SKM-1 (cell line): Measurements from ENCODE around the gene DOC2A.

Experiments
- DNase-seq: peaks from one replicate; lab custom pipeline; 2025; ENCODE audit not compliant: unreplicated experiment; lab: John Stamatoyannopoulos, UW

The DOC2A gene

DNA sequence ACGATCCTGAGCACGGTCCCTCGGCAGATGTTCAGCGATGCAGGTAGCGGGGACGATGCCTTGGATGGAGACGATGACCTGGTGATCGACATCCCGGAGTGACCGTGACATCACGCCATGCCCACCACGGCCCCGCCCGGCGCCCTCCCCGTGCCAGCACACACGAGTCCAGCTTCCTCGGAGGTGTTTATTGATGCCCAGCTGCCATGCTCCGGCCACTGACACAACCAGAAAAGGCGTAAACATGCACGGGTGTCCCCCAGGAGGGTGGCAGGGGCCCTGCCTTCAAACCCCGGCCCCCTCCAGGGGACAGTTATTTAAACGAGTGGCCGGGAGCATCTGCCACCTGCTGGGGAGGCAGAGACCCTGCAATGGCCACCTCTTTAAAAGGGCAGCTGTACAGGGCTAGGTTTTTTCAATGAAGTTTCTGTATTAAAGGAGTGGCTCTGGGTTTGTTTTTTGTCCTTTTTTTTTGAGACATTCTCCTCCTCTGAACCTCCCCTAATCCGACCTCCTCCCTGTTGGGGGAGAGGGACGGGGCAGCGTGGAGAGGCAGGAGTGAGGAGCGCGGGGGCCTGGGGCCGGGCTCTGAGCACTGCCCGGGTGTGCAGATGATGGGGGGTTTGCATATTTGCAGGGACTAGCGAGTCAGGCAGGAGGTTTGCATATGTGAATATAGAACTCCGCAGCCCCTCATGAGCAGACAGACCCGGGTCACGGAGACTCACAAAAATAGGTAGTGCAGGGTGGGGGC is 5.3 kb downstream of the DOC2A start:
- DNase-seq: peak; percentile 15

DNA sequence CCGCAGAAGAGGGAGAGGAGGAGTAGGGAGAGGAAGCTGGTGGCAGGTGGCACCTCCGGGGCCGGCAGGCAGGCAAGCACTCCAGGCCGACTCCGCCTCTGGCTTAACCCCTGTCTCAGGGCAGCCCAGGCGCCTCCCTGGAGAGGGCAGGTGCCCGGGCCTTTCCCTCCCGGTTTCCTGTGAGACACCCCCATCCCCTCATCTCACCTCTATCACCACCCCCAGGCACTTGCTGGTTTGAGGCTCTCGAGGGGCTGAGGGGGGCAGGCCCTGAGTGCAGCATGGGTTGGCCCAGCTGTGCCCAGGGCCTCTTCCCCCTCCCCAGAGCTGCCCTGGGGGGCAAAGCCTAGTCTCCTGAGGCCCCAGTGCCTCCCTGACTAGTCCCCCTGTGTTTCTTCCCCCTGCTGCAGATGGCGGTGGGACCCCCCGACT is 6.0 kb downstream of the DOC2A start:
- DNase-seq: no peak

DNA sequence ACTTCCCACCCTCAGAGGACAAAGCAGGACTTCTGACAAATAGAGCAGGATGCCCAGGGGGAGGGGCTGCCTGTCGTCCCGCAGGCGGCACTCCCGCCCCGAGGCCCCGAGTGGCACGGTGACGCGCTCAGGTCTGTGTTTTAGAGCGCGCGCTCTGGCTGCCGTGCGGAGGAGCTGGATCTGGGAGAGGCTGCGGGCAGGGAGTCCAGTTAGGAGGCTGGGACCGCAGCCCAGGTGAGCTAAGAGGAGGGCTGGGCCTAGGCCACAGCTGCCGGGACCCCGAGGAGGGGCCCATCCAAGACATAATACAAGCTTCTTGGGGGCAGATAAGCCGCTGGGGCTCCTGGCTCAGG is 6.4 kb downstream of the DOC2A start:
- DNase-seq: no peak

DNA sequence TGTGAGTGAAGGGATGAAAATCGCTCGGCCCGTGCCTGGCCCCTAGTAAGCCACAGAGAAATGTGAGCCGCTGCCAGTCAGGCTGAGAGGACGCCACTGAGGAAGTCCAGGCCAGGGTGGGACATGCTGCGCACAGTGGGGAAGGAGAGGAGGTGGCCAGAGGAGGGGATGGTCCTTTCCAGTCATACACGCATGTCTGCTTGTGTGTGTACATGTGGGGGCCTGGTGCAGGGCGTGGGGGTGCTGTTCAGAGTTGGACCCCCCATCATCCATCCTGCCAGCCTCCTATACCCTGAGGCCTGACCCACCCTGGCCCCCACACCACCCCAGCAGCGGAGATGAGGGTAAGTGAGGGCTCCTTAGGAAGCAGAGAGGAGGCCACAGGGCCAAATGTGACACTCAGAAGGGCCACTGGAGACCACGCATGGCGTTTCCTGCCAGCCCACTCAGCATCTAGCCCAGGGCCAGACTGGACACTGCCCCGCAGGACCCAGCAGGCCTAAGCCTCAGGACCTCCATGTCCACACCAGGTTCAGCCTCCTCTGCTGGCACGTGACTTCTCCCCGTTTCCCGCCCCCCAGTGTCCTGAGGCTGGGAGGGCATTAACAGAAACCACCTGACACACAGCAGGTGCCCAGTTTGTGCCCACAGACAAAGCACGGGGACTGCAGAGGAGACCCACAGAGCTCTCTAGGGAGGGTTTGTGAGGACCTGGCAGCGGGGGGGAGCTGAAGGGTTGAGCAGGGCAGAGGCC is 7.0 kb downstream of the DOC2A start:
- DNase-seq: no peak

DNA sequence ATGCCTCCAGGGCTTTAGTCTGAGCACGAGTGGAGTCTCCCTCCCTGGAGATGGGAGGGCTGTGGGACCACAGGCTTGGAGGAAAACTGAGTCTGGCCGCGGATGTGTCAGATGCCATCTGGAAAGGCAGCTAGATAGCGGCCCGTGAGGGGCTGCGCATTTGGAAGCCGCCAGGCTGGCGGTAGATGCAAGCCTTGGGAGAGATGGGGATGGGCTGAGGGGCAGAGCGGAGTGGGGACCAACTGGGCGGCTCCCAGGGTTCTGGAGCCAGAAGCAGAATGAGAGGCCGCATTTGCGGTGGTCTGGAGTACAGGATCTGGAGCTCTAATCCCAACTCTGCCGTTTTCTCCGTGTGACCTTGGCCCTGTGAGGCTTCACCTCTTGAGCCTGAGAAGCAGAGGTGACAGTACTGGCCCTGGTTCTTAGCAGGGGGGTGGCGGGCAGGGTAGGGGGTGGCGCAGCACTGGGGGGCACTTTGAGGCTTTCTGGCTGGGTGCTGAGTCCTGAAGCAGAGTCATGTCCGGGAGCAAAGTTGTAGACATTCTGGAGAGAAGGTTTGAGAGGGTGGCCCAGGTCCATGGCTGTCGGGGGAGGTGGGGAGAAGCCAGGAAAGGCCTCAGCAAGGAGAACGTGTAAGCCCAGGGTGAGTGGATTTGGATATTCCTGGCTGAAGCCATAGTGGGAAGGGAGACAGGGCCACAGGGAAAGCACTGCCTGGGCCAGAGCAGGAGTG is 8.0 kb downstream of the DOC2A start:
- no peak for DNase-seq

DNA sequence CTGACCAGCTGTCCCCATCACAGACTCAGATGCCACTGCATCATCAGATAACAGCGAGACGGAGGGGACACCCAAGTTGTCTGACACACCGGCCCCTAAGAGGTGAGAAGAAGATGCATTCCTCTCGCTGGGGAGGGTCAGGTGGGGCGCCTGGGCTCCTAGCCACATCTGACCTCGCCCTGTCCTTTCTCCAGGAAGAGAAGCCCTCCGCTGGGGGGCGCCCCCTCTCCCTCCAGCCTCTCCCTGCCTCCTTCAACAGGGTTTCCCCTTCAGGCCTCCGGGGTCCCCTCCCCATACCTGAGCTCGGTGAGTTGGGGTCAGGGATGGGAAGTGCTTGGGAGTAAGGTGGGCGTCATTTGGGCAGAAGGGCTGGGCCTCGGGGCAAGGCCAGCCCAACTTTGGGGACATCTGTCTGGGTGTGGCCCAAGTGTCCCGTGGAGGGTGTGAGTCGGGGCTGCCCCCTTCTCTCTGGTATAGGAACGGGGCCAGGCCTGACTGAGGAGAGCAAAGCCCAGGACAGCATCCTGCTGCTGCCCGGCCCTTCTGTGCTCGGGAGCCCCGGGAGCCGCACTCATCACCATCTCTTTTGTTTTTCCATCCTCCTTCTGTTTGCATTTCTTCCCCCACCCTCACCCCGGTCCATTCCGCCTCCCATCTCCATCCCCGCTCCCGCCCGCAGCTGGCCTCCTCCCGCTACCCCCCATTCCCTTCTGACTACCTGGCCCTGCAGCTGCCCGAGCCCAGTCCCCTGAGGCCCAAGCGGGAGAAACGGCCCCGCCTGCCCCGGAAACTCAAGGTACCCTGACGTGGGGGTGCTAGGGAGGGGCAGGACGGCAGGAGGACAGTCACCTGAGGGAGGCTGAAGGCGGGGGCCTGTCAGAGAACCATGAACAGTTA is 9.8 kb downstream of the DOC2A start:
- no peak for DNase-seq

DNA sequence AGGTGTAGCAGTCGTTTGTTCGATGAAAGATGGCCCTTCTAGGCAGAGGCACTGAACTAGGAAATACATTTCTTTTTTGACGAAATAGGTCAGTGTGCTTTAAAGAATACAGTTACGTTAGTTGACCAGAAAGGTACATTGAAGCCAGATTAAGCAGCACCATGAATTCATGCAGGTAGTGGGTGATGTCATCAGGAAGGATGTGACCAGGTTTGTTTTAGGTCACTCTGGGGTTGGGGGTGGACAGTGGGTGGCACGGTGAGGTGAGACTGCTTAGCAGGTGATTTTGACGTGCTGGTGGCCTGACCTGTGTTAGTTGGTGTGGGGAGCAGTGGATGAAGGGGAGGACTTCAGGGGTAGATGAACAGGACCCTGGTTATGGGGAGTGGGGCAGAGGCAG is 11.2 kb downstream of the DOC2A start:
- DNase-seq: no peak

DNA sequence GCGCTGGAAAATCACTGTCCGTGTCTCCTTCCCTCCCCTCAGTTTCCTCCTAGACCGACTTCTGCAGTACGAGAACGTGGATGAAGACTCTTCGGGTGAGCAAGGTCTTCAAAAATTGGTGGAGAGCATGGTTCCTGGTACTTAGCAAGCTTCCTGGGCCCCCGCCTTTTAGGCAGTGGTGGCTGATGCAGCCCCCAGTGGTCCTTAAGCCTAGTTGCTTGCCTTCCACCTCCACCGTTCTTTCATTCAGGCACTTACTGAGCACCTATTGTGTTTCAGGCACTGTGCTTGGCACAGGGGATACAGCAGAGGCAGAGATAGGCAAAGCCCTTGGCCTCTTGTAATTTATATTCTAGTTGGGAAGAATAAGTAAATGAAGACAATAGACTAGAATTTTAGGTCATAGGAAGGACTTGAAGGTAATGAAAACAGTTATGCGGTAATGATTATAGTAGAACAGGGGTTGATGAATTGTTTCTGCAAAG is 14.0 kb downstream of the DOC2A start:
- no peak for DNase-seq

DNA sequence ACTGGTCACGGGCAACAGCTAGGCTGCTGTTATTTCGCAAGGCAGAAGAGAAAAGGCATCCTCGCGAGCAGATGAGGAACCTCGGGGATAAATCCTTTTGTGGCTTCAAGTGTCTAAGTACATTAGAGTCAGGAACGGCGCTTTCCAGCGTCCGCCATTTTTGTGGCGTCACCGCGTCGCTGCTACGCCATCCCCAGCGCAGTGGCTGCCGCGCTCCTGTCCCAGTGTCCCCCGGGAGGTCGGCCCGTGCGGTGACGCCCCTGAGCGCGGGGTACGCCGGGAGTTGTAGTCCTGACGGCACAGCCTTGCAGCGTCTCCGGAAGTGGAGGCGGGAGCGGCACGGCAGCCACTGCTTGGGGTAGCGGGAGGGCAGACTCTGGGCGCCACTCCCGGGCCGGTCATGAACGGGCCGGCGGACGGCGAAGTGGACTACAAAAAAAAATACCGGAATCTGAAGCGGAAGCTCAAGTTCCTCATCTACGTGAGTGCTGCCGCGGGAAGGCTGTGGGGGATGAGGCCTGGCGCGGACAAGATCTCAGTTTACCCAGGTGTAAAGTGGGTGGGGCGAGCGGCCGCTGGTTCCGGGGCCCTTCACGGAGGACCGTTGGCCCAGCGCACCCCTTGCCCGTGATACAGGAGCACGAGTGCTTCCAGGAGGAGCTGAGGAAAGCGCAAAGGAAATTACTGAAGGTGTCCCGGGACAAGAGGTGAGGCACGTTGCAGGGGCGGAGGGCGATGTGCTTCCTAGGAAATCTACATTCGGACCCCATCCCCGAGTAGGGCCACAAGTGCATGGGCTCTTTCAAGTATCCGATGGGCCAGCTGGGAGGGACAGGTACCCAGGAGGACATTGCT is 14.7 kb downstream of the DOC2A start, which contains the start of gene INO80E:
TSS of gene INO80E (plus strand) at position 331 of the 855 bp plus-strand sequence. CDS start at position 401, 70 bp downstream.
- DNase-seq: peak; percentile 79

DNA sequence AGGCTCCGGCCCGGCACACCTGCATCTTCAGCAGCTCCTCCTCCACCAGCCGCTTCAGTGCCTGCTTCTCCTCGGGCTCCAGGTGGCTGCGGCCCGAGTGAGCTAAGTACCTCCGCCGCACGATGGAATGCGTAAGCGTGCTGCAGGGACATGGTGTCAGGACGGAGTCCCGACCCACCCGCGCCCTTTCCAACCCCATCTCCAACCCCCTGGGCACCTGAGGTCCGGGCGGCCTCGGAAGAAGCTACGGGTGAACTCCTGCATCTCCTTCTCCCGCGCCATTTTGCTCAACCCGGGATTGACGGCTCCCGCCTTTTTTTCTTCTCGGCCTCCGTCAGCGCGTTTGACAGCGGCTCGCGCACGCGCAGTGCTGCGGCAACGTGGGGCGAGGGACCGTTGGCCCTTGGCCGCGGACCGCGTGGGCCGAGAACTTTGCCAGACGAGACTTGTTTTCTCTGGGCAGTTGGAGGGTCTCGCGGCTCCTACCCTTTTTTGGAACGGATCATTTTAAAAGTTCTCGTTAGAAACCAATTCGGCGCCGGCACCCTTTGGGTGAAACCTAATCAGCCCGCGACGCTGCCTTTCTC is 15.4 kb downstream of the DOC2A start, which contains the start of gene HIRIP3:
TSS of gene HIRIP3 (minus strand) at position 294 of the 587 bp plus-strand sequence. CDS start at position 282, 12 bp downstream.
- DNase-seq: peak; percentile 54

DNA sequence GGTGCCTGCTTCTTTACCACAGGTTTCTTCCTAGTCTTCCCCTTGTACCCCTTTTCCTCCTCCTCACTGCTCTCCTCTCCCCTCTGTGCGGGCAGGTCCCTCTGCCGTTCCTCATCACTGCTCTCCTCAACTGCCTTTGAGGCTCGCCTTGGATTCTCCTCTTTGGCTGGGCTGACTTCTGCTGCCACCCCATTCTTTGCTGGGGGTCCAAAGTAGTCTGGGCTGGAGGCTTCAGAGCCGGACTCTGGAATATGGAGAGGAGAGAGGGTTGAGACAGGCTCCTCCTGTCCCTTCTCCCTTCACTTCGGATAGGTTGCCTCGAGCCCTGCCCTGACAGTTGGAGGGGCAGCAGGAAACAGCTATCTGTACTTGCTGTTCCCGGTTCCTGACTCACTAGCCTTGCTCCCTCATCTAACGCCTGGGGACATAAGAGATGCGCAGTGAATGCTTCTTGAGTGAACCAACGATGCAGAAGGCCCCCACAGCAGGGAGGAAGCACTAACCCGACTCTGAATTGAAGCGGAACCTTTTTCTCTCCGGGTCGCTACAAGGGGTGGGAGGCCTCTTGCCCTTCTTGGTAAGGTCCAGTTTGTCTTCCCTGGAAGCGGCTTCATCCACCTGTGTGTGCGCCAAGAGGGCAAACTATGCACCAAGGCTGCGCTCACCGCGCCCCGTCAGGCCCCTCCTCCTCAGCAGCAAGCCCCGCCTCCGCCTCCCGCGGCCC is 16.1 kb downstream of the DOC2A start:
- no peak for DNase-seq

DNA sequence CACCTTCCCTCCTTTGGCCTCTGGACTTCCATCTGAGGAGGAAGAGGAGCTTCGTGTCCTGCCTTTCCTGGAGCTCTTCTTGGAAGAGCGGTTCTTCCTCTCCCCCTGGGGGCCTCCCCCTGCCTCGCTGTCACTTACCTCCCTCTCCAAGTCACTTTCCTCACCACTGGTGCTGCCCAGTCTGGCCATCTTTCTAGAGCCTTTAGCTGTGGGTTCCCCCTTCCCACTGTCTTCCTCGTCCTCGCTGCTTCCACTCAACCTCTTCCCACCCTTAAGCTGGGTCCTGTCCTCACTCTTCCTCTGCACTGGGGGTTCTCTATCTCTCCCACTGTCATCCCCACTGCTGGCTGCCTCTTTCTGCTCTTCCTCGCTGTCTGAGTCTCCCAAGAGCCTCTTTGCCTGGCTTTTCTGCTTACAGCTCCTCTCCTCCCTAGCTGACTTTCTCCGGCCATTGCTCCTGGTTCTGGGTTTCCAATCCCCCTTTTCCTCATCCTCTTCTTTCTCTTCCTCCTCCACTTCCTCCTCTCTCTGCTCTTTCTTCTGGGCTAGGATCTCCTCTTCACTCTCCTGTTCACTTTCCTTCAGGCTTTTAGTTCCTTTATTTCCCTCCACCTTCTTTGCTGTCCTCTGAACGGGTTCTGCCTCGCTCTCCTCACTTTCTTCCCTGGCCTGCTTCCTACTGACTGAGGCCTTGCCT is 16.8 kb downstream of the DOC2A start:
- no peak for DNase-seq

DNA sequence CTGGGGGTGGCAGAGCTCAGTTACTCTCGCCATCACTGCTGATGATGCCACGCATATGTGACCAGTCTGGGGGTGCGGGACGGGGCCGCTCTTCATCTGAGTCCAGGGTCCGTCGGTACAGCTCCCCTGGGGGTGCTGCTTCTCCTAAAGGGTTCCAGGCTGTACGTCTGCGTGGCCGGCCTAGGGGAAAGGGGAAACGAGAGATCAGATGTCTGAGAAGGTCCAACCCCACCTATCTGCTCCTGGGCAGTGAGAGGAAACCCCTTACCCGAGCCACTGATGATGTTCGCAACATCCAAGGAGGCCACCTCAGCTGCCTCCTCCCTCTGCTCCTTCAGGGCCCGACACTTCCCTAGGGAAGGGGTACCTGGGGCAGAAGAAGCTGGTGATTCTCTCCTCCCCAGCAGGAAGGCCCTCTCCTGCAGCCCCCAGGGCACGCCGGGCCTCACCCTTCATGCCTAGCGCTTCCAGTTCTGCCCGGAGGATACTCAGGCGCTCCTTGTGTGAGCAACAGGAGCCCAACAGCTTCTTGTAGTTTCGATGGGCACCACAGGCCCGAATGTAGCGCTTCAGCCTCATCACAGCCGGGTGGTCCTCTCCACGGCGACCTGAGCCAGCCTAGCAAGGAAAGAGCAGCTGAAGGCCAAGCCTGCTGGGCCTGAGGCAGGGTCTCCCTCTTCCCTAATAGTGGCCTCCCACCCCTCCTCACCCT is 17.5 kb downstream of the DOC2A start:
- DNase-seq: no peak

DNA sequence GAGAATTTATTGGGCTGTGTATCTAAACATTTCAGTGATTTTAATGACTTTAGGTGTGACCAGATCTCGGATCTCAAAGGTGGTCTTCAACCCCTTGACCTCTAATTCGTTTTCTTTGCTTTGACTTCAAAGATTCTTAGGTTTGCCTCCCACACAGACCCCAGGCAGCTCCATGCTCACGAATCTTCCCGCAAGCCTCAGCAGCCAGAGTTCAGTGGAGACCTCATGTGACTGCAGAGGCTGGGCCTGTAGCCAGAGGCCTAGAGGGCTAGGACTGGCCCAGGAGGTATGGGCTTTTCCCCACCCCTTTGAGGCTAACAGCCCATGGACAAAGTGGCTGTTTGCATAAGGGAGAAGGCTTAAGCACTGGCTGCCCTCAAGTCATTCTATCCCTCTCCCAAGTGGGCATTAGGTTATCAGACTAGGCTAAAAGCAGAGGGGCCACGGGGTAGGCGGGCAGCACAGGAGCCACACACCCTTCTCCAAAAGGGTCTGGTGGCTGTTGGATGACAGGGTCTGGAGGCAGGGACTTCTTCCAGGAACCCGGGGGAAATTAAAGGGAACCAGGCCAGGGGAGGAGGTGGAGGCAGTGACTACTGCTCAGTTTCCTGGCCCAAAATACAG is 18.4 kb downstream of the DOC2A start:
- no peak for DNase-seq

DNA sequence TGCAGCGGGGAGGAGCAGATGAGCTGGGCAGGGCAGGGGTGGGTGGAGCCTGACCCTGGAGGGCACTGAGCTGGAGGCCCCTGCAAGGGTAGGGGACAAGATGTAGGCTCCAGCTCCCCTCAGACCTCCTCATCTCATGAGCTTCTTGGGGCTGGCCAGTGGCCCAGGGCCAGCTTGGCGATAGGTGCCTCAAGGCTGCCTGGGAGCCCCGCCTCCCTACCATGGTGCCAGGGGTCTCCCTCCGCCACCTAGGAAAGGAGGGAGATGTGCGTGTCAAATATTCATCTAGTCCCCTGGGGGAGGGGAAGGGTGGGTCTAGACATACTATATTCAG is 19.3 kb downstream of the DOC2A start:
- no peak for DNase-seq

DNA sequence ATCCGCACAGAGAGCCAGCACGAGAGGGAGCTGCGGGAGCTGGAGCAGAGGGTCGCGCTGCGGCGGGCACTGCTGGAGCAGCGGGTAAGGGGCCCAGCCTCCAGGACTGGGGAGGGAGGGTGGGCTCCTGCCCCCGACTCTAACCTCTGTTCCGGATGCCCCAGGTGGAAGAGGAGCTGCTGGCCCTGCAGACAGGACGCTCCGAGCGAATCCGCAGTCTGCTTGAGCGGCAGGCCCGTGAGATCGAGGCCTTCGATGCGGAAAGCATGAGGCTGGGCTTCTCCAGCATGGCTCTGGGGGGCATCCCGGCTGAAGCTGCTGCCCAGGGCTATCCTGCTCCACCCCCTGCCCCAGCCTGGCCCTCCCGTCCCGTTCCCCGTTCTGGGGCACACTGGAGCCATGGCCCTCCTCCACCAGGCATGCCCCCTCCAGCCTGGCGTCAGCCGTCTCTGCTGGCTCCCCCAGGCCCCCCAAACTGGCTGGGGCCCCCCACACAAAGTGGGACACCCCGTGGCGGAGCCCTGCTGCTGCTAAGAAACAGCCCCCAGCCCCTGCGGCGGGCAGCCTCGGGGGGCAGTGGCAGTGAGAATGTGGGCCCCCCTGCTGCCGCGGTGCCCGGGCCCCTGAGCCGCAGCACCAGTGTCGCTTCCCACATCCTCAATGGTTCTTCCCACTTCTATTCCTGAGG is 19.8 kb downstream of the DOC2A start:
- DNase-seq: no peak
